ENCODE measurements around the gene PARG.
"Not testable (repeated sequence)": the region's sequence is repeated elsewhere in the genome, so short reads cannot be mapped to it uniquely, and the experiment has no call there.

- TF ChIP-seq CTCF (conservative IDR thresholded peaks at IDR 0.05; ENCODE audit: low read depth, low read length); EZH2 (IDR thresholded peaks at IDR 0.05; ENCODE audit: borderline replicate concordance, low read depth, low read length, poor library complexity, severe bottlenecking): not testable (repeated sequence)
Measured at GRCh38 chr10:49942339-49942705, 495 bp upstream of the PARG start.

Measured in A673 (cell line).